Measurements from ENCODE around the gene KDM8. TPM values are rescaled to one million over a fixed set of nuclear protein-coding genes. Genes with fewer than 3 reads are reported as not detected.

The KDM8 gene
- total RNA-seq, 3 donors from 2014 or later, result 1.9 to 4.5 (median 4.3) TPM

DNA sequence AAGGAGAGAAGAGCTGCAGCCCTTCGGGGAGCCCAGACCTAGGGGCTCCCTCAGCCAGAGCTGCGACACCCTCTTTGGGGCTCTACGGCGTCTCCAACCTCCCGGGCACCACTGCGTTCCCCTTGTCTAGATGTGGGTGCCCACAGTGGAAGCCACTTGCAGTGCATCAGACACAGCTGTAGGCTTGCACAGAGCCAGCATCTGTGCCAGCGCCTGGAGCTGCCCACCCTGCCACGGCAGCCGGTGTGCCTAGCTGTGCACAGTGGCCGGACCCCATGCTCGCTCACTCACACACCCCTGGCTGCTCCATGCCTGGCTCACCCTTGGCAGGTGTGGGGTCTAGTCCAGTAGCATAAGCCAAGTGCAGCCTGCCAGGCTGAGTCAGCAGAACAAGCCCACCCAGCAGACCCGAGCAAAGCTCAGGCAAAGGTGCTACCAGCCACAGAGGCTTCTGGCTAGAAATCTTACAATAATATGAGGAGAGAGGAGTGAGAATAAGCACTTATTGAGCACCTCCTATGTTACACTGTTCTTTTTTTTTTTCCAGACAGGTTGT, 12.9 kb upstream of the KDM8 start:
- H3K36me3 ChIP-seq, result no peaks in the 10 kb centered on the region
- no peaks in the 10 kb centered on the region for H3K9me3 ChIP-seq
- intact Hi-C loops (cut with DNase I; ENCODE audit: low total_unique reads), result no loop called here
- H3K27ac ChIP-seq, result no peak overlapping the region
- H3K4me1 ChIP-seq, result no peaks in the 10 kb centered on the region
- TF ChIP-seq POLR2AphosphoS5 (IDR thresholded peaks at IDR 0.05), result no peak
- TF ChIP-seq CTCF (IDR thresholded peaks at IDR 0.05), result no peak
- TF ChIP-seq POLR2A (IDR thresholded peaks at IDR 0.05), result no peak
- peaks cover 0 to 7% of the 10 kb centered on the region in 2 donors for H3K27me3 ChIP-seq
- no peak overlapping the region for H3K4me3 ChIP-seq
- no peak for DNase-seq (ENCODE audit: low spot score in 2 of 2)

GRCh38 chr16:27191352-27191924, 11.9 kb upstream of the KDM8 start:
- Histone ChIP-seq H3K36me3 (no peaks in the 10 kb centered on the region), H3K27ac (no peak overlapping the region), H3K27me3 (peaks cover 0 to 7% of the 10 kb centered on the region in 2 donors), H3K4me1 (no peaks in the 10 kb centered on the region), H3K9me3 (no peaks in the 10 kb centered on the region), H3K4me3 (no peak overlapping the region)
- intact Hi-C loops (cut with DNase I; ENCODE audit: low total_unique reads), result no loop called here
- no peak for DNase-seq (ENCODE audit: low spot score in 2 of 2)
- TF ChIP-seq CTCF (IDR thresholded peaks at IDR 0.05) (no peak), POLR2AphosphoS5 (IDR thresholded peaks at IDR 0.05) (no peak), POLR2A (IDR thresholded peaks at IDR 0.05) (no peak)

DNA sequence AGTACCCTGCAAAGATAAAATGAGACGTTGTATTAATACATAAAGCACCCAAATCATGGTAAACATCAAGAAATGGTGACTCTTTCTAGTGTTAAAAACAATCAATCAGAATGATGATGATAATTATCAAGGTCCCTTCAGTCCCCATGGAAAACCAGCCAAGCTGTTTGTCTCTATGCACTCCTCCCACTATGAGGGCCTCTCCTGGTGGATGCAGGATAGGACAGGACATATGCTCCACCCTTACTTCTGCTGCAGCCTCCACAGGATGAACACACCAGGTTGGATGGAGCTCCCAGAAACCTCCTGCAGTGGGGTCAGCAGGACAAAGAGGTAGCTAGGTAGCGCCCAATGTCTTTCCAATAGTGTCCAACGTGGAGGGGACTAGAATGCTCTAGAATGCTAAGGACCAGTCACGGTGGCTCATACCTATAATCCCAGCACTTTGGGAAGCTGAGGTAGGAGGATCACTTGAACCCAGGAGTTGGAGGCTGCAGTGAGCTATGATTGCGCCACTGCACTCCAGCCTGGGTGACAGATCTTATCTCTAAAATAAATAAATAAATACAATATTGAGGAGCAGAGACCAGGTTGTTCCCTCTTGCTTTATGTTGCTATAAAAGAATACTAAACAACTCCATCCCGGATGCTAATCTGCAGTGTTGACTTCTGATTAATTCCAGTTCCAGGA, 9.9 kb upstream of the KDM8 start:
- no peak overlapping the region for H3K4me3 ChIP-seq
- peaks cover 0 to 7% of the 10 kb centered on the region in 2 donors for H3K27me3 ChIP-seq
- H3K9me3 ChIP-seq, result no peaks in the 10 kb centered on the region
- intact Hi-C loops (cut with DNase I; ENCODE audit: low total_unique reads), result no loop called here
- H3K36me3 ChIP-seq, result no peaks in the 10 kb centered on the region
- no peak for TF ChIP-seq POLR2A (IDR thresholded peaks at IDR 0.05)
- TF ChIP-seq CTCF (IDR thresholded peaks at IDR 0.05), result no peak
- TF ChIP-seq POLR2AphosphoS5 (IDR thresholded peaks at IDR 0.05), result no peak
- DNase-seq (ENCODE audit: low spot score in 2 of 2), result no peak
- H3K4me1 ChIP-seq, result no peaks in the 10 kb centered on the region
- H3K27ac ChIP-seq, result no peak overlapping the region

DNA sequence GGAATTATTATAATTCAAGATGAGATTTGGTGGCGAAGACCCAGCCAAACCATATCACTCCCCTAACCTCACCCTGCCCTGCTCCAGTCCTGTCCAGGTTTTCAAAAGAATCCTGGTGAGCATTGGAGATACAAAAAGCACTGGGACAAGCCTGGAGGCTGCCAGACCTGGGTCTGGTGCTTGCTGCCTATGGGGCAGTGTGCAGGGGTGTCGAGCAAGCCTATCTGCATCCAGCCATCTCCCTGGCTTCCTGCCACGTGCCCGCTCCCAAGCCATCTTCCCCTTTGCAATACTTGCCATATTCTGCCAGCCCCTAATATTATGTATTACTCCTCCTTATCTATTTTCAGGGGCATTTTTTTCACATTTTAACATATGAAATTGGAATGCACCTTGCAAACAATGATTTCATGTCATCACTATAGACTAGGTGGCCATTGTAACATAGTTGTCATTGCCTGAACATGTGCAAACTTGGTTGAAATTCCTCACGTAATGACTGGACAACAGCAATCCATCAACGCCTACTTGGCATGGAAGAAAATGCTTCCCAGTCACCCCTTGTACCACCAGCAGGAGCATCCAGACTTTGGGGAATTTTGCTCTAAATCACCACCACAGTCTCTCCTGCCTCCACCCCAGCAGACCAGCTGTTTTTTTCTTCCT, 8.1 kb upstream of the KDM8 start:
- intact Hi-C loops (cut with DNase I; ENCODE audit: low total_unique reads), result no loop called here
- Histone ChIP-seq H3K4me1 (no peaks in the 10 kb centered on the region), H3K27ac (no peak overlapping the region)

More for the DNA sequence above, 8.1 kb upstream of the KDM8 start:
- H3K27me3 ChIP-seq, result peaks cover 0 to 1% of the 10 kb centered on the region in 2 donors
- no peak for DNase-seq (ENCODE audit: low spot score in 2 of 2)
- TF ChIP-seq POLR2AphosphoS5 (IDR thresholded peaks at IDR 0.05) (no peak), CTCF (IDR thresholded peaks at IDR 0.05) (no peak), POLR2A (IDR thresholded peaks at IDR 0.05) (no peak)
- no peaks in the 10 kb centered on the region for H3K36me3 ChIP-seq
- H3K9me3 ChIP-seq, result no peaks in the 10 kb centered on the region
- no peak overlapping the region for H3K4me3 ChIP-seq
